Head of caudate nucleus (tissue), 42 donors: ENCODE results near the gene CGNL1.

ENCODE experiments used
- DNase-seq, 42 donors: peaks; one replicate each; pipeline versions ENCODE4 v3.0.0 to v3.0.0-alpha.2; 2020 to 2021; ENCODE audit warnings: mixed read lengths in 7 of 42
- intact Hi-C: fragments of 100-400 bp; cut with DNase I; formaldehyde crosslinking; loops from one replicate; pipeline ENCODE4 v1.15.0; 2022

CGNL1 gene

GRCh38 chr15:57375827-57376695 lies at the start of gene CGNL1:
CGNL1 (plus strand) TSS chr15:57376505; CDS start chr15:57438000, 61,495 bp downstream.
- DNase-seq = peak in 21 of 42 donors; percentile 10 to 53 (median 25)
- intact Hi-C loops = no loop called here

- intact Hi-C loops = no loop called here
- no peak for DNase-seq
These were observed 48.3 kb upstream of the CGNL1 start for GRCh38 chr15:57327985-57328471.

GRCh38 chr15:57328479-57328878 lies 47.8 kb upstream of the CGNL1 start:
- DNase-seq = no peak
- intact Hi-C loops = no loop called here

- DNase-seq = no peak
- intact Hi-C loops = no loop called here
These were observed 47.4 kb upstream of the CGNL1 start for GRCh38 chr15:57328897-57329296.

- intact Hi-C loops = no loop called here
- no peak for DNase-seq
These were observed 46.5 kb upstream of the CGNL1 start for GRCh38 chr15:57329582-57330367.

- no peak for DNase-seq
- intact Hi-C loops = no loop called here
These were observed 45.5 kb upstream of the CGNL1 start for GRCh38 chr15:57330619-57331340.

GRCh38 chr15:57332326-57332725 lies 44.0 kb upstream of the CGNL1 start:
- no peak for DNase-seq
- intact Hi-C loops = no loop called here

GRCh38 chr15:57333487-57333886 lies 42.8 kb upstream of the CGNL1 start:
- intact Hi-C loops = no loop called here
- no peak for DNase-seq

- DNase-seq = no peak
These were observed 42.0 kb upstream of the CGNL1 start for GRCh38 chr15:57334257-57334656.

GRCh38 chr15:57335293-57335715 lies 41.0 kb upstream of the CGNL1 start:
- intact Hi-C loops = no loop called here
- DNase-seq = no peak

More at GRCh38 chr15:57334257-57334656, 42.0 kb upstream of the CGNL1 start:
- intact Hi-C loops = no loop called here

- intact Hi-C loops = no loop called here
- DNase-seq = no peak
These were observed 40.6 kb upstream of the CGNL1 start for GRCh38 chr15:57335719-57336118.

GRCh38 chr15:57337868-57338411 lies 38.4 kb upstream of the CGNL1 start:
- intact Hi-C loops = no loop called here
- DNase-seq = peak in 1 of 42 donors; percentile 12

GRCh38 chr15:57339321-57339720 lies 37.0 kb upstream of the CGNL1 start:
- no peak for DNase-seq
- intact Hi-C loops = no loop called here

GRCh38 chr15:57340682-57341259 lies 35.5 kb upstream of the CGNL1 start:
- peak in 40 of 42 donors; percentile 28 to 85 (median 62) for DNase-seq
- intact Hi-C loops = loop anchor here (5.0 kb wide), 1 partner anchor 187 kb away; no protein-coding TSS in a partner anchor

GRCh38 chr15:57343048-57343447 lies 33.3 kb upstream of the CGNL1 start:
- intact Hi-C loops = loop anchor here (5.0 kb wide), 1 partner anchor 184 kb away; no protein-coding TSS in a partner anchor
- no peak for DNase-seq

- intact Hi-C loops = loop anchor here (5.0 kb wide), 1 partner anchor 184 kb away; no protein-coding TSS in a partner anchor
These were observed 32.8 kb upstream of the CGNL1 start for GRCh38 chr15:57343498-57343897.

GRCh38 chr15:57344282-57344681 lies 32.0 kb upstream of the CGNL1 start:
- intact Hi-C loops = loop anchor here (5.0 kb wide), 1 partner anchor 183 kb away; no protein-coding TSS in a partner anchor
- no peak for DNase-seq

More at GRCh38 chr15:57343498-57343897, 32.8 kb upstream of the CGNL1 start:
- no peak for DNase-seq

GRCh38 chr15:57345584-57345983 lies 30.7 kb upstream of the CGNL1 start:
- intact Hi-C loops = no loop called here
- peak in 2 of 42 donors; percentile 21 to 27 for DNase-seq
